ENCODE measurements around the gene SCMH1. TPM values are rescaled to one million over a fixed set of nuclear protein-coding genes. Genes with fewer than 3 reads are reported as not detected.

The SCMH1 gene
- total RNA-seq, 1 experiment from 2014 or later: 16.5 TPM

GRCh38 chr1:41020109-41020576 is 222.0 kb downstream of the SCMH1 start:
- Mint-ChIP-seq H3K36me3 (ENCODE audit: insufficient read depth in 1 of 3, low read depth in 3 of 3) (peaks cover 4 to 39% (median 34%) of the 10 kb centered on the region in 3 experiments; a peak in 6 of 7 replicates), H3K4me1 (peaks cover 12 to 15% of the 10 kb centered on the region in 2 experiments), H3K9me3 (no peaks in the 10 kb centered on the region), H3K4me3 (no peak overlapping the region), H3K27ac (no peak overlapping the region), H3K27me3 (ENCODE audit: low read depth) (peaks cover 23% of the 10 kb centered on the region)
- H3K56ac ChIP-seq (ENCODE audit: insufficient read length, low read depth, low read length): no peak overlapping the region
- no peak for TF ChIP-seq CTCF (conservative IDR thresholded peaks at IDR 0.05)
- no peak overlapping the region for H3K14ac ChIP-seq (ENCODE audit: insufficient read depth, low read length)
- no peaks in the 10 kb centered on the region for H3K79me2 ChIP-seq (ENCODE audit: insufficient read depth, low read length)
- no peaks in the 10 kb centered on the region for H3K23me2 ChIP-seq (ENCODE audit: insufficient read length, low read depth, low read length, poor library complexity, severe bottlenecking)
- no peak overlapping the region for H2AK5ac ChIP-seq (ENCODE audit: insufficient read length, low read length)
- H2BK120ac ChIP-seq (ENCODE audit: low read depth, low read length, poor library complexity, severe bottlenecking): no peak overlapping the region
- no peak overlapping the region for H3K4ac ChIP-seq (ENCODE audit: low read depth, low read length)
- H2BK12ac ChIP-seq (ENCODE audit: insufficient read length, low read depth, low read length): no peak overlapping the region
- no peak overlapping the region for H3K23ac ChIP-seq (ENCODE audit: insufficient read length, low read depth, low read length)
- no peak overlapping the region for H3K27ac ChIP-seq (ENCODE audit: insufficient read length, low read depth, low read length)
- no peak overlapping the region for H2BK5ac ChIP-seq (ENCODE audit: insufficient read length, low read length)
- H3K18ac ChIP-seq (ENCODE audit: insufficient read length, low read depth, low read length): no peak overlapping the region
- H2BK15ac ChIP-seq (ENCODE audit: low read depth, low read length): no peak overlapping the region
- no peak overlapping the region for H4K8ac ChIP-seq (replicated peaks; ENCODE audit: insufficient read length, low read depth, low read length)
- no peak overlapping the region for H3K9ac ChIP-seq (ENCODE audit: extremely low read depth, insufficient read length, low read length)
- H4K91ac ChIP-seq (ENCODE audit: insufficient read length, low read depth, low read length): no peak overlapping the region
- no peaks in the 10 kb centered on the region for H3K79me1 ChIP-seq (ENCODE audit: insufficient read depth, low read depth, low read length, poor library complexity, severe bottlenecking)
- H2BK20ac ChIP-seq (ENCODE audit: low read depth, low read length, poor library complexity, severe bottlenecking): no peak overlapping the region
- H3K9me3 ChIP-seq (ENCODE audit: control insufficient read depth, low read depth, low read length): no peaks in the 10 kb centered on the region
- H3K4me1 ChIP-seq (ENCODE audit: insufficient read depth, low read length): no peaks in the 10 kb centered on the region
- no CpG with 5 or more reads among the region's 17 CpGs for WGBS (ENCODE audit: extremely low coverage, insufficient read length, low lambda C conversion rate)
- no peaks in the 10 kb centered on the region for H3K27me3 ChIP-seq (ENCODE audit: insufficient read depth, low read length)
- H4K5ac ChIP-seq (ENCODE audit: insufficient read length, low read depth, low read length): no peak overlapping the region
- no peak overlapping the region for H3T11ph ChIP-seq (ENCODE audit: low read length)
- no peak overlapping the region for H2AFZ ChIP-seq (ENCODE audit: low read length)
- H4K20me1 ChIP-seq (ENCODE audit: control insufficient read depth, insufficient read depth, insufficient read length): no peaks in the 10 kb centered on the region
- no peak overlapping the region for H3K4me2 ChIP-seq (ENCODE audit: insufficient read depth, insufficient read length, low read length)
- no peak for DNase-seq

Data from H9 (cell line).